Fibroblast of lung (primary cell): Measurements from ENCODE around the gene CTNNA2. TPM values are rescaled to one million over a fixed set of nuclear protein-coding genes. Genes with fewer than 3 reads are reported as not detected.

Experiments
- DNase-seq, 2 donors: peaks; one replicate each; pipeline versions ENCODE4 v3.0.0 to v3.0.0-alpha.2; 2010; ENCODE audit warnings: low read depth in 2 of 2
- H2AFZ ChIP-seq: 2 replicates; pipeline ENCODE4 v1.5.1; 2012; ENCODE audit warnings: low read length, control low read depth, inconsistent platforms
- H3K27ac ChIP-seq: 2 replicates; pipeline ENCODE4 v1.5.1; 2011; ENCODE audit warnings: low read length, control low read depth; ENCODE audit not compliant: insufficient read depth
- H3K27me3 ChIP-seq: 2 replicates; pipeline ENCODE4 v1.5.1; 2011; ENCODE audit warnings: mild to moderate bottlenecking, low read length; ENCODE audit not compliant: control insufficient read depth, insufficient read depth
- H3K36me3 ChIP-seq: 2 replicates; pipeline ENCODE4 v1.5.1; 2011; ENCODE audit warnings: low read length; ENCODE audit not compliant: control insufficient read depth, insufficient read depth
- H3K4me1 ChIP-seq: 2 replicates; pipeline ENCODE4 v1.5.1; 2011; ENCODE audit warnings: low read length; ENCODE audit not compliant: control insufficient read depth, insufficient read depth; ENCODE audit errors: extremely low read depth
- H3K4me2 ChIP-seq: 2 replicates; pipeline ENCODE4 v1.5.1; 2011; ENCODE audit warnings: low read length, control low read depth; ENCODE audit not compliant: insufficient read depth; ENCODE audit errors: extremely low read depth
- H3K4me3 ChIP-seq, 4 experiments: fragments of 200-600 bp in 1 of 4; sonication (generic) in 1 of 4; replicated peaks in 1 of 4; 2 replicates each; pipeline ENCODE4 v1.5.1; 2011 to 2016; ENCODE audit warnings: low read length in 4 of 4, low read depth in 3 of 4, mild to moderate bottlenecking in 3 of 4, control low read depth in 2 of 4, inconsistent platforms in 1 of 4, mixed read lengths in 1 of 4; ENCODE audit not compliant: insufficient read depth in 1 of 4; ENCODE audit errors: control extremely low read depth in 1 of 4
- H3K79me2 ChIP-seq: 2 replicates; pipeline ENCODE4 v1.5.1; 2012; ENCODE audit warnings: mild to moderate bottlenecking, low read length, inconsistent platforms; ENCODE audit not compliant: control insufficient read depth, insufficient read depth
- H3K9ac ChIP-seq: 2 replicates; pipeline ENCODE4 v1.5.1; 2011; ENCODE audit warnings: mild to moderate bottlenecking, low read length, control low read depth; ENCODE audit not compliant: insufficient read depth
- H3K9me3 ChIP-seq: 2 replicates; pipeline ENCODE4 v1.5.1; 2012; ENCODE audit warnings: low read depth, low read length; ENCODE audit not compliant: control insufficient read depth, insufficient read depth
- H4K20me1 ChIP-seq: 2 replicates; pipeline ENCODE4 v1.5.1; 2011; ENCODE audit warnings: low read length; ENCODE audit not compliant: control insufficient read depth, insufficient read depth; ENCODE audit errors: extremely low read depth
- CTCF ChIP-seq, 2 donors: IDR thresholded peaks in 1 of 2; conservative IDR thresholded peaks in 1 of 2; 1 replicate in 1 of 2; 2 replicates in 1 of 2; pipeline ENCODE4 v1.5.1; 2011 to 2012; ENCODE audit warnings: low read length in 2 of 2, control low read depth in 1 of 2, inconsistent platforms in 1 of 2, low read depth in 1 of 2, mild to moderate bottlenecking in 1 of 2
- EZH2 ChIP-seq: IDR thresholded peaks from 2 replicates; pipeline ENCODE4 v1.5.1; 2012; ENCODE audit warnings: low read length, control low read depth, mild to moderate bottlenecking; ENCODE audit errors: missing control alignments
- polyA plus RNA-seq, 2 donors: library from polyadenylated mRNA; depleted of rRNA in 1 of 2; stranded (reverse) in 1 of 2; unstranded in 1 of 2; fragments of >200 nt; gene quantifications; 2 replicates each; pipeline ENCODE4 v1.2.1, GENCODE V29; 2011 to 2012; ENCODE audit warnings: missing spikeins in 1 of 2
- total RNA-seq: library from RNA; depleted of rRNA; stranded (reverse); fragments of >200 nt; gene quantifications from 2 replicates; pipeline ENCODE4 v1.2.1, GENCODE V29; 2014

Gene CTNNA2
- total and polyA plus RNA-seq, 2 donors (not counting 1 experiment from before 2014, with no cell fraction given), result not detected

- Histone ChIP-seq H3K4me1 (no peaks in the 10 kb centered on the region), H3K36me3 (no peaks in the 10 kb centered on the region), H3K9ac (no peak overlapping the region), H4K20me1 (no peaks in the 10 kb centered on the region), H3K27me3 (no peaks in the 10 kb centered on the region), H3K4me2 (no peak overlapping the region), H2AFZ (no peak overlapping the region), H3K79me2 (no peaks in the 10 kb centered on the region), H3K27ac (no peak overlapping the region), H3K9me3 (no peaks in the 10 kb centered on the region), H3K4me3 (no peak overlapping the region)
- DNase-seq, result peak in 1 of 2 donors; percentile 92
- TF ChIP-seq CTCF (conservative IDR thresholded peaks at IDR 0.05 in 1 of 2, IDR thresholded peaks at IDR 0.05 in 1 of 2; ENCODE audit: low read depth in 1 of 2, low read length in 2 of 2) (no peak), EZH2 (no peak)
Measured at GRCh38 chr2:79585701-79586433, 73.0 kb downstream of the CTNNA2 start.

GRCh38 chr2:79591281-79591680 lies 78.4 kb downstream of the CTNNA2 start:
- H3K36me3 ChIP-seq, result no peaks in the 10 kb centered on the region
- no peak overlapping the region for H2AFZ ChIP-seq
- DNase-seq, result no peak
- H3K4me1 ChIP-seq, result no peaks in the 10 kb centered on the region
- H3K27ac ChIP-seq, result no peak overlapping the region
- no peaks in the 10 kb centered on the region for H3K9me3 ChIP-seq
- H3K4me3 ChIP-seq, result no peak overlapping the region
- H4K20me1 ChIP-seq, result no peaks in the 10 kb centered on the region
- H3K27me3 ChIP-seq, result no peaks in the 10 kb centered on the region
- no peak overlapping the region for H3K4me2 ChIP-seq
- TF ChIP-seq EZH2 (no peak), CTCF (conservative IDR thresholded peaks at IDR 0.05 in 1 of 2, IDR thresholded peaks at IDR 0.05 in 1 of 2; ENCODE audit: low read depth in 1 of 2, low read length in 2 of 2) (no peak)
- H3K9ac ChIP-seq, result no peak overlapping the region
- H3K79me2 ChIP-seq, result no peaks in the 10 kb centered on the region

DNA sequence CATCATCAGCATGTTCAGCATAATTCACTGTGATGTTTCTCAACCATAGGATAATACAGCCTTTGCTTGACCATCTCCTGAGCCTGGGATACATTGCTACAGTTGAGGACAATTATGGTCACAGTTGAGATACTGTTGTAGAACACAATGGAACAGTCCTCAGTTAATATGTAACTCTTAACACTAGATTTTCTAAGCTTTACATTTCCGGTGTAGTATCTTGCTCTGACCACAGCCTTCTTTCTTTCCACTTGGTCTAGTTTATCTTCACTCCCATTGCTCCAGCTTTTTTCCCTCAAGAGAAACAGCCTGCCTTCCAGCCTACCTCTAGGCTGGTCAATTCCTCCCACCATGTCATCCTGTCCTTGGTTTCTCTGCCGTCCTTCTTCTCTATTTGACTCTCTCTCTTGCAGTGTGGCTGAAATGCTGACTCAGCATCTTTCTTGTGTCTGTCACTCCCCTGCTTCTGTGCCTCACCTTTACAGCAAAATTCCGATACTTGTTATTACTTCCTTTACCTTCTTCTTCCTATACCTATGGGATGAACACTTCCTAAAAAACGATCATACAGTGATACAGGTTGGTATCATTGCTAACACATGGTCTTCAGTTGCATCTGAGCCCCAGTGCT lies 80.5 kb downstream of the CTNNA2 start:
- Histone ChIP-seq H2AFZ (no peak overlapping the region), H3K4me2 (no peak overlapping the region), H3K4me1 (no peaks in the 10 kb centered on the region), H3K27me3 (no peaks in the 10 kb centered on the region), H3K9me3 (no peaks in the 10 kb centered on the region), H4K20me1 (no peaks in the 10 kb centered on the region), H3K79me2 (no peaks in the 10 kb centered on the region), H3K27ac (no peak overlapping the region), H3K4me3 (no peak overlapping the region), H3K9ac (no peak overlapping the region), H3K36me3 (no peaks in the 10 kb centered on the region)
- TF ChIP-seq EZH2, result no peak
- TF ChIP-seq CTCF (conservative IDR thresholded peaks at IDR 0.05 in 1 of 2, IDR thresholded peaks at IDR 0.05 in 1 of 2; ENCODE audit: low read depth in 1 of 2, low read length in 2 of 2), result no peak
- no peak for DNase-seq
